ENCODE measurements around the gene MID1IP1. TPM values are rescaled to one million over a fixed set of nuclear protein-coding genes. Genes with fewer than 3 reads are reported as not detected.

The MID1IP1 gene
- total and polyA plus RNA-seq, 2 of the 8 experiments (the other 6 are each of a cell fraction or from before 2014, with no cell fraction given): 118 to 128 TPM

- FAIRE-seq: no peak
- no peak overlapping the region for H2AFZ ChIP-seq (ENCODE audit: low read length)
- TF ChIP-seq RNF2 (IDR thresholded peaks at IDR 0.05; ENCODE audit: borderline replicate concordance, low read depth, low read length, missing control alignments, poor library complexity, severe bottlenecking) (no peak), RXRA (IDR thresholded peaks at IDR 0.05; ENCODE audit: insufficient read depth, low read depth, low read length) (no peak), CHD2 (IDR thresholded peaks at IDR 0.05; ENCODE audit: low read length) (no peak), POLR2A (IDR thresholded peaks at IDR 0.05; ENCODE audit: control extremely low read depth in 1 of 2, low read depth in 2 of 2, low read length in 2 of 2) (no peak), SUZ12 (IDR thresholded peaks at IDR 0.05; ENCODE audit: low read length) (no peak), TBP (IDR thresholded peaks at IDR 0.05; ENCODE audit: low read depth, low read length) (no peak), JUN (IDR thresholded peaks at IDR 0.05; ENCODE audit: low read depth, low read length) (no peak), CHD1 (IDR thresholded peaks at IDR 0.05; ENCODE audit: low read depth, low read length) (no peak)
Measured at GRCh38 chrX:38816155-38816554, 14.9 kb downstream of the MID1IP1 start.

More at GRCh38 chrX:38816155-38816554, 14.9 kb downstream of the MID1IP1 start:
- Histone ChIP-seq H3K4me3 (ENCODE audit: extremely low read depth in 1 of 4, insufficient read depth in 2 of 4, low read depth in 3 of 4, low read length in 4 of 4) (no peak overlapping the region), H3K27ac (ENCODE audit: low read depth, low read length) (no peak overlapping the region), H3K4ac (replicated peaks; ENCODE audit: insufficient read length, low read depth, low read length) (no peak overlapping the region), H3K56ac (replicated peaks; ENCODE audit: insufficient read length, low read depth, low read length) (no peak overlapping the region), H4K91ac (replicated peaks; ENCODE audit: insufficient read length, low read length) (no peak overlapping the region), H4K8ac (ENCODE audit: extremely low read depth, insufficient read depth, low read length) (no peak overlapping the region), H3K4me1 (replicated peaks in 1 of 4; ENCODE audit: control insufficient read depth in 3 of 4, insufficient read depth in 4 of 4, low read length in 3 of 4) (no peaks in the 10 kb centered on the region), H3K79me2 (ENCODE audit: control insufficient read depth in 1 of 2, insufficient read depth in 2 of 2, low read length in 2 of 2) (no peaks in the 10 kb centered on the region), H2BK120ac (replicated peaks; ENCODE audit: low read depth, low read length) (no peak overlapping the region), H3K14ac (ENCODE audit: insufficient read length) (no peak overlapping the region), H3K4me2 (ENCODE audit: insufficient read depth in 1 of 2, low read depth in 2 of 2, low read length in 2 of 2) (no peak overlapping the region), H2BK20ac (ENCODE audit: low read length) (no peak overlapping the region), H3K23ac (ENCODE audit: insufficient read length) (no peak overlapping the region), H2AK5ac (ENCODE audit: low read depth, low read length) (no peak overlapping the region), H4K5ac (ENCODE audit: insufficient read length, low read depth, low read length) (no peak overlapping the region), H3K18ac (ENCODE audit: extremely low read depth, low read length) (peak overlapping the region; percentile 48; the same call in 1 of the 2 replicates), H3K9me3 (ENCODE audit: insufficient read depth in 2 of 2, low read depth in 1 of 2, low read length in 1 of 2) (no peaks in the 10 kb centered on the region), H3K79me1 (ENCODE audit: low read depth, low read length) (no peaks in the 10 kb centered on the region), H3K9ac (replicated peaks in 1 of 4; ENCODE audit: extremely low read depth in 1 of 4, low read depth in 3 of 4, low read length in 3 of 4) (no peak overlapping the region), H2BK15ac (ENCODE audit: low read length) (no peak overlapping the region), H3K23me2 (ENCODE audit: low read depth, low read length) (no peaks in the 10 kb centered on the region), H2BK5ac (ENCODE audit: low read depth, low read length) (no peak overlapping the region), H3K27me3 (replicated peaks in 1 of 4; ENCODE audit: control insufficient read depth in 3 of 4, extremely low read depth in 1 of 4, insufficient read depth in 3 of 4, low read length in 3 of 4) (no peaks in the 10 kb centered on the region), H4K20me1 (replicated peaks in 1 of 2; ENCODE audit: control insufficient read depth in 1 of 2, insufficient read depth in 2 of 2, low read length in 2 of 2) (no peaks in the 10 kb centered on the region), H3K36me3 (ENCODE audit: control insufficient read depth in 2 of 4, insufficient read depth in 4 of 4, low read length in 3 of 4) (no peaks in the 10 kb centered on the region), H2BK12ac (ENCODE audit: low read depth, low read length) (no peak overlapping the region)
- ChIA-PET POLR2A (ENCODE audit: partially characterized antibody) (interaction anchor here (4.2 kb wide), 1 partner anchor 10 kb away, joined by 31 read pairs; no protein-coding TSS in a partner anchor), CTCF (ENCODE audit: partially characterized antibody) (interaction anchor here (0.8 kb wide), 1 partner anchor 13 kb away, joined by 3 read pairs; no protein-coding TSS in a partner anchor)
- WGBS, 2 experiments (ENCODE audit: extremely low coverage in 1 of 2, insufficient coverage in 1 of 2, insufficient read length in 1 of 2, insufficient replicate concordance in 2 of 2, low coverage in 1 of 2, low lambda C conversion rate in 2 of 2, missing lambda C conversion rate in 1 of 2): 89% methylated on average over 3 of the region's 3 CpGs; no CpG with 5 or more reads in 1 of the 2 experiments
- DNase-seq (ENCODE audit: low read depth in 1 of 2, low spot score in 2 of 2): no peak
